Kidney (tissue), 14 donors: ENCODE measurements around the gene BEST3. TPM values are rescaled to one million over a fixed set of nuclear protein-coding genes. Genes with fewer than 3 reads are reported as not detected.

Source experiments
- DNase-seq, 5 donors: peaks; one replicate each; pipeline ENCODE4 v3.0.0-alpha.2; 2013 to 2020
- FAIRE-seq: peaks from 2 replicates; lab custom pipeline; 2012; peaks lifted over from hg19 to GRCh38; lab: Jason Lieb, UNC
- H3K27ac ChIP-seq, 2 donors: one replicate each; pipeline ENCODE4 v1.7.0; 2013; ENCODE audit warnings: low read depth in 2 of 2, low read length in 2 of 2, inconsistent platforms in 1 of 2
- H3K27me3 ChIP-seq: one replicate; pipeline ENCODE4 v1.7.1; 2013; ENCODE audit warnings: low read length, inconsistent platforms; ENCODE audit not compliant: control insufficient read depth, insufficient read depth
- H3K36me3 ChIP-seq, 3 donors: one replicate each; pipeline versions ENCODE4 v1.7.0 to v1.7.1; 2013; ENCODE audit warnings: low read length in 3 of 3, control low read depth in 1 of 3, inconsistent platforms in 1 of 3; ENCODE audit not compliant: insufficient read depth in 3 of 3, control insufficient read depth in 2 of 3
- H3K4me1 ChIP-seq, 3 donors: one replicate each; pipeline versions ENCODE4 v1.7.0 to v1.7.1; 2013; ENCODE audit warnings: low read length in 3 of 3, inconsistent platforms in 1 of 3, low read depth in 1 of 3; ENCODE audit not compliant: control insufficient read depth in 2 of 3, insufficient read depth in 2 of 3
- H3K4me3 ChIP-seq, 3 donors: one replicate each; pipeline versions ENCODE4 v1.7.0 to v1.8.1; 2013; ENCODE audit warnings: low read length in 3 of 3, control low read depth in 1 of 3, inconsistent platforms in 1 of 3
- H3K9ac ChIP-seq, 3 donors: one replicate each; pipeline versions ENCODE4 v1.7.0 to v1.7.1; 2013; ENCODE audit warnings: low read length in 3 of 3, control low read depth in 1 of 3, inconsistent platforms in 1 of 3
- H3K9me3 ChIP-seq, 3 donors: one replicate each; pipeline versions ENCODE4 v1.7.0 to v1.7.1; 2013; ENCODE audit warnings: low read length in 3 of 3, control low read depth in 1 of 3, inconsistent platforms in 1 of 3; ENCODE audit not compliant: control insufficient read depth in 2 of 3, insufficient read depth in 1 of 3
- CTCF ChIP-seq: IDR thresholded peaks from 3 replicates; pipeline ENCODE4 v1.5.1; 2012; ENCODE audit warnings: mild to moderate bottlenecking, moderate library complexity, borderline replicate concordance; ENCODE audit not compliant: insufficient read depth; ENCODE audit errors: extremely low read depth
- intact Hi-C: fragments of 100-400 bp; cut with DNase I; formaldehyde crosslinking; loops from one replicate; pipeline ENCODE4 v1.11.1; 2022
- polyA plus RNA-seq: library from polyadenylated mRNA; stranded (reverse); fragments of 350-450 nt; fragmentation: Illumina TruSeq; extraction: RNeasy Lipid Tissue Mini Kit (QIAGEN cat#74804); gene quantifications from one replicate; pipeline ENCODE4 v1.2.3, GENCODE V29; 2014; ENCODE audit warnings: low read depth, low replicate concordance; ENCODE audit not compliant: insufficient read depth
- total RNA-seq: library from RNA; stranded (reverse); fragmentation: NEBNext Ultra II Directional; extraction: Animal tissue kit (Norgen Biotek cat#: 25700); gene quantifications from one replicate; pipeline ENCODE4 v1.2.1, GENCODE V29; 2021
- donor health status: control.
- donor health status: control.
- donor health status: control.
- donor health status: control.
- donor health status: control.
- donor health status: DM: yes; HTN: yes; CAD: no.
- donor health status: Normal renal cell carcinoma (clear cell type).

BEST3 gene
- total and polyA plus RNA-seq, 2 donors from 2014 or later: 0.57 to 0.82 TPM

- no peak overlapping the region for H3K4me3 ChIP-seq
- no peaks in the 10 kb centered on the region for H3K36me3 ChIP-seq
- intact Hi-C loops: no loop called here
- no peak overlapping the region for H3K9ac ChIP-seq
- H3K27me3 ChIP-seq: no peaks in the 10 kb centered on the region
- DNase-seq (peak; percentile 56 to 82 (median 69)), FAIRE-seq (no peak)
- no peaks in the 10 kb centered on the region for H3K9me3 ChIP-seq
- TF ChIP-seq CTCF: peak; percentile 73
- H3K4me1 ChIP-seq: no peaks in the 10 kb centered on the region
- no peak overlapping the region for H3K27ac ChIP-seq
Measured at GRCh38 chr12:69639400-69640016, 59.6 kb downstream of the BEST3 start.

- H3K9me3 ChIP-seq: no peaks in the 10 kb centered on the region
- no peak overlapping the region for H3K27ac ChIP-seq
- DNase-seq: no peak
- intact Hi-C loops: no loop called here
- H3K4me3 ChIP-seq: no peak overlapping the region
- no peak for TF ChIP-seq CTCF
- H3K36me3 ChIP-seq: no peaks in the 10 kb centered on the region
- FAIRE-seq: no peak
- no peaks in the 10 kb centered on the region for H3K4me1 ChIP-seq
- H3K9ac ChIP-seq: no peak overlapping the region
- no peaks in the 10 kb centered on the region for H3K27me3 ChIP-seq
Measured at GRCh38 chr12:69633061-69633460, 66.0 kb downstream of the BEST3 start.

GRCh38 chr12:69630191-69630590 is 68.9 kb downstream of the BEST3 start:
- no peak for FAIRE-seq
- intact Hi-C loops: no loop called here

More at GRCh38 chr12:69630191-69630590, 68.9 kb downstream of the BEST3 start:
- Histone ChIP-seq H3K9me3 (no peaks in the 10 kb centered on the region), H3K9ac (no peak overlapping the region), H3K4me1 (no peaks in the 10 kb centered on the region), H3K27me3 (no peaks in the 10 kb centered on the region), H3K27ac (no peak overlapping the region), H3K36me3 (no peaks in the 10 kb centered on the region), H3K4me3 (no peak overlapping the region)
- TF ChIP-seq CTCF: no peak
- DNase-seq: no peak
